Sigmoid colon (tissue), 4 donors: ENCODE results near the gene KYNU.
"Not testable (repeated sequence)": the region's sequence is repeated elsewhere in the genome, so short reads cannot be mapped to it uniquely, and the experiment has no call there.

Source experiments
- POLR2A ChIP-seq, 2 donors: fragments of 450-650 bp; IDR thresholded peaks; one replicate each; pipeline ENCODE4 v1.6.1; 2016; ENCODE audit warnings: antibody characterized with exemption in 2 of 2, mild to moderate bottlenecking in 2 of 2, moderate library complexity in 2 of 2
- POLR2AphosphoS5 ChIP-seq, 4 donors: sonication (generic); formaldehyde crosslinking; IDR thresholded peaks; one replicate each; pipeline ENCODE4 v1.6.1; 2017; ENCODE audit warnings: antibody characterized with exemption in 4 of 4
- TF ChIP-seq, protein P1 (sequence below), 4 experiments: fragments of 450-650 bp in 3 of 4; fragments of 200-600 bp in 1 of 4; IDR thresholded peaks; one replicate each; pipeline ENCODE4 v1.5.1; 2016 to 2019; ENCODE audit warnings: antibody characterized with exemption in 4 of 4, mild to moderate bottlenecking in 3 of 4, moderate library complexity in 2 of 4

DNA sequence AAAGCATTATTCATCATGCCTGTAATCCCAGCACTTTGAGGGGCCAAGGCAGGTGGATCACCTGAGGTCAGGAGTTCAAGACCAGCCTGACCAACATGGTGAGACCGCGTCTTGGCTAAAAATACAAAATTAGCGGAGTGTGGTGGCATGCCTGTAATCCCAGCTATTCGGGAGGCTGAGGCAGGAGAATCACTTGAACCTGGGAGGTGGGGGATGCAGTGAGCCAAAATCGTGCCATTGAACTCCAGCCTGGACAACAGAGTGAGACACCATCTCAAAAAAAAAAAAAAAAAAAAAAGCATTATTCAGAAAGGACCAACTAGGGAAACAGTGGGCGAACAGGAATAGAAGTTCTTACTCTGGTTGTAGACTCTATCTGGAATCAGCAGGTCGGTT lies 8.4 kb upstream of the KYNU start:
- TF ChIP-seq, protein P1, sequence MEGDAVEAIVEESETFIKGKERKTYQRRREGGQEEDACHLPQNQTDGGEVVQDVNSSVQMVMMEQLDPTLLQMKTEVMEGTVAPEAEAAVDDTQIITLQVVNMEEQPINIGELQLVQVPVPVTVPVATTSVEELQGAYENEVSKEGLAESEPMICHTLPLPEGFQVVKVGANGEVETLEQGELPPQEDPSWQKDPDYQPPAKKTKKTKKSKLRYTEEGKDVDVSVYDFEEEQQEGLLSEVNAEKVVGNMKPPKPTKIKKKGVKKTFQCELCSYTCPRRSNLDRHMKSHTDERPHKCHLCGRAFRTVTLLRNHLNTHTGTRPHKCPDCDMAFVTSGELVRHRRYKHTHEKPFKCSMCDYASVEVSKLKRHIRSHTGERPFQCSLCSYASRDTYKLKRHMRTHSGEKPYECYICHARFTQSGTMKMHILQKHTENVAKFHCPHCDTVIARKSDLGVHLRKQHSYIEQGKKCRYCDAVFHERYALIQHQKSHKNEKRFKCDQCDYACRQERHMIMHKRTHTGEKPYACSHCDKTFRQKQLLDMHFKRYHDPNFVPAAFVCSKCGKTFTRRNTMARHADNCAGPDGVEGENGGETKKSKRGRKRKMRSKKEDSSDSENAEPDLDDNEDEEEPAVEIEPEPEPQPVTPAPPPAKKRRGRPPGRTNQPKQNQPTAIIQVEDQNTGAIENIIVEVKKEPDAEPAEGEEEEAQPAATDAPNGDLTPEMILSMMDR (IDR thresholded peaks at IDR 0.05), result not testable (repeated sequence)
- not testable (repeated sequence) for TF ChIP-seq POLR2AphosphoS5, POLR2A (IDR thresholded peaks at IDR 0.05)
